Stimulated activated CD4-positive, alpha-beta T cell treated with anti-CD3 and anti-CD28 coated beads, Interleukin-15, amount 100 ng/mL, for 1 hour (primary cell): ENCODE data around the gene CARD9.
"Not testable (repeated sequence)": the region's sequence is repeated elsewhere in the genome, so short reads cannot be mapped to it uniquely, and the experiment has no call there.

Source experiments
- DNase-seq, 2 donors: peaks; one replicate each; pipeline ENCODE4 v3.0.0-alpha.2; 2020; ENCODE audit warnings: low read depth in 1 of 2, low spot score in 1 of 2

CARD9 gene

GRCh38 chr9:136364942-136365774 lies 8.3 kb downstream of the CARD9 start:
- no peak for DNase-seq

GRCh38 chr9:136363949-136364748 lies 9.3 kb downstream of the CARD9 start:
- DNase-seq = no peak

- peak; percentile 84 to 96 for DNase-seq
These were observed 10.1 kb downstream of the CARD9 start, which contains the start of gene DNLZ for GRCh38 chr9:136363106-136363948. Gene DNLZ, minus strand, starts transcription at chr9:136363744. Its CDS starts 30 bp downstream, at chr9:136363714.

GRCh38 chr9:136362450-136362784 lies 11.1 kb downstream of the CARD9 start:
- no peak for DNase-seq

- no peak for DNase-seq
These were observed 11.6 kb downstream of the CARD9 start for GRCh38 chr9:136361754-136362449.

GRCh38 chr9:136361047-136361753 lies 12.3 kb downstream of the CARD9 start:
- no peak for DNase-seq

GRCh38 chr9:136359774-136360718 lies 13.4 kb downstream of the CARD9 start:
- DNase-seq = no peak

GRCh38 chr9:136358888-136359287 lies 14.6 kb downstream of the CARD9 start:
- no peak for DNase-seq

- DNase-seq = no peak
These were observed 15.5 kb downstream of the CARD9 start for GRCh38 chr9:136358016-136358415.

- no peak for DNase-seq
These were observed 16.2 kb downstream of the CARD9 start for GRCh38 chr9:136357202-136357725.

GRCh38 chr9:136355616-136356557 lies 17.6 kb downstream of the CARD9 start:
- DNase-seq = no peak

- DNase-seq = no peak
These were observed 18.8 kb downstream of the CARD9 start for GRCh38 chr9:136354592-136355085.

GRCh38 chr9:136353757-136354488 lies 19.5 kb downstream of the CARD9 start:
- no peak for DNase-seq

GRCh38 chr9:136353088-136353487 lies 20.4 kb downstream of the CARD9 start:
- no peak for DNase-seq

GRCh38 chr9:136352682-136353081 lies 20.8 kb downstream of the CARD9 start:
- DNase-seq = no peak

- DNase-seq = not testable (repeated sequence)
These were observed 21.6 kb downstream of the CARD9 start for GRCh38 chr9:136351868-136352267.
